ENCODE measurements around the gene TUBB4A. TPM values are rescaled to one million over a fixed set of nuclear protein-coding genes. Genes with fewer than 3 reads are reported as not detected.

TUBB4A gene
- total RNA-seq, 6 experiments from 2014 or later, result not detected

- no peak overlapping the region for H3K27ac Mint-ChIP-seq
- no peak for DNase-seq
- TF ChIP-seq, protein P1, sequence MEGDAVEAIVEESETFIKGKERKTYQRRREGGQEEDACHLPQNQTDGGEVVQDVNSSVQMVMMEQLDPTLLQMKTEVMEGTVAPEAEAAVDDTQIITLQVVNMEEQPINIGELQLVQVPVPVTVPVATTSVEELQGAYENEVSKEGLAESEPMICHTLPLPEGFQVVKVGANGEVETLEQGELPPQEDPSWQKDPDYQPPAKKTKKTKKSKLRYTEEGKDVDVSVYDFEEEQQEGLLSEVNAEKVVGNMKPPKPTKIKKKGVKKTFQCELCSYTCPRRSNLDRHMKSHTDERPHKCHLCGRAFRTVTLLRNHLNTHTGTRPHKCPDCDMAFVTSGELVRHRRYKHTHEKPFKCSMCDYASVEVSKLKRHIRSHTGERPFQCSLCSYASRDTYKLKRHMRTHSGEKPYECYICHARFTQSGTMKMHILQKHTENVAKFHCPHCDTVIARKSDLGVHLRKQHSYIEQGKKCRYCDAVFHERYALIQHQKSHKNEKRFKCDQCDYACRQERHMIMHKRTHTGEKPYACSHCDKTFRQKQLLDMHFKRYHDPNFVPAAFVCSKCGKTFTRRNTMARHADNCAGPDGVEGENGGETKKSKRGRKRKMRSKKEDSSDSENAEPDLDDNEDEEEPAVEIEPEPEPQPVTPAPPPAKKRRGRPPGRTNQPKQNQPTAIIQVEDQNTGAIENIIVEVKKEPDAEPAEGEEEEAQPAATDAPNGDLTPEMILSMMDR (IDR thresholded peaks at IDR 0.05), result no peak
- H3K27me3 Mint-ChIP-seq (ENCODE audit: insufficient read depth), result peaks cover 4% of the 10 kb centered on the region
- H3K4me1 Mint-ChIP-seq (ENCODE audit: low read depth), result no peaks in the 10 kb centered on the region
- peaks cover 5% of the 10 kb centered on the region; the same call in 1 of the 2 replicates for H3K9me3 Mint-ChIP-seq
- H3K4me3 Mint-ChIP-seq, result no peak overlapping the region
- peaks cover 20% of the 10 kb centered on the region for H3K36me3 Mint-ChIP-seq (ENCODE audit: low read depth)
Observed at GRCh38 chr19:6446452-6446851, 55.7 kb downstream of the TUBB4A start.

Other genes with a start within 250 kb of the TUBB4A start
- gene MLLT1, start 222.3 kb downstream of the TUBB4A start, total RNA-seq (2021; fragmentation: NEBNext Ultra II Directional; extraction: Animal tissue kit (Norgen Biotek cat#: 25700)), result 10 to 100 TPM; 54.6 to 69.4 (median 59.5) TPM
- gene ACER1, start 168.7 kb downstream of the TUBB4A start, total RNA-seq (2021; fragmentation: NEBNext Ultra II Directional; extraction: Animal tissue kit (Norgen Biotek cat#: 25700)), result not detected
- gene CLPP, start 140.8 kb downstream of the TUBB4A start, total RNA-seq (2021; fragmentation: NEBNext Ultra II Directional; extraction: Animal tissue kit (Norgen Biotek cat#: 25700)), result 100 to 1,000 TPM; 106 to 114 (median 107) TPM
- 10 to 100 TPM; 40.8 to 60.7 (median 47.9) TPM for gene ALKBH7, start 129.5 kb downstream of the TUBB4A start, total RNA-seq (2021; fragmentation: NEBNext Ultra II Directional; extraction: Animal tissue kit (Norgen Biotek cat#: 25700))
- gene PSPN, start 126.4 kb downstream of the TUBB4A start, total RNA-seq (2021; fragmentation: NEBNext Ultra II Directional; extraction: Animal tissue kit (Norgen Biotek cat#: 25700)), result 1 to 10 TPM; 1.1 to 2.0 (median 1.5) TPM
- gene GTF2F1, start 109.1 kb downstream of the TUBB4A start, total RNA-seq (2021; fragmentation: NEBNext Ultra II Directional; extraction: Animal tissue kit (Norgen Biotek cat#: 25700)), result 10 to 100 TPM; 70.4 to 75.1 (median 71.4) TPM
- 100 to 1,000 TPM; 259 to 312 (median 301) TPM for gene KHSRP, start 77.5 kb downstream of the TUBB4A start, total RNA-seq (2021; fragmentation: NEBNext Ultra II Directional; extraction: Animal tissue kit (Norgen Biotek cat#: 25700))
- not detected for gene SLC25A41, start 68.5 kb downstream of the TUBB4A start, total RNA-seq (2021; fragmentation: NEBNext Ultra II Directional; extraction: Animal tissue kit (Norgen Biotek cat#: 25700))
- gene SLC25A23, start 42.5 kb downstream of the TUBB4A start, total RNA-seq (2021; fragmentation: NEBNext Ultra II Directional; extraction: Animal tissue kit (Norgen Biotek cat#: 25700)), result 10 to 100 TPM; 15.4 to 25.3 (median 16.8) TPM
- not detected for gene CRB3, start 38.0 kb downstream of the TUBB4A start, total RNA-seq (2021; fragmentation: NEBNext Ultra II Directional; extraction: Animal tissue kit (Norgen Biotek cat#: 25700))
- not detected for gene DENND1C, start 20.5 kb downstream of the TUBB4A start, total RNA-seq (2021; fragmentation: NEBNext Ultra II Directional; extraction: Animal tissue kit (Norgen Biotek cat#: 25700))
- gene TNFSF9, start 28.7 kb upstream of the TUBB4A start, total RNA-seq (2021; fragmentation: NEBNext Ultra II Directional; extraction: Animal tissue kit (Norgen Biotek cat#: 25700)), result 1 to 10 TPM in 4 of 6 experiments, under 1 TPM in 2; 0.57 to 3.7 (median 3.2) TPM
- gene CD70, start 88.8 kb upstream of the TUBB4A start, total RNA-seq (2021; fragmentation: NEBNext Ultra II Directional; extraction: Animal tissue kit (Norgen Biotek cat#: 25700)), result not detected
- gene TNFSF14, start 167.9 kb upstream of the TUBB4A start, total RNA-seq (2021; fragmentation: NEBNext Ultra II Directional; extraction: Animal tissue kit (Norgen Biotek cat#: 25700)), result not detected
- 1 to 10 TPM in 4 of 6 experiments, under 1 TPM in 2; 0.82 to 1.5 (median 1.2) TPM for gene C3, start 218.3 kb upstream of the TUBB4A start, total RNA-seq (2021; fragmentation: NEBNext Ultra II Directional; extraction: Animal tissue kit (Norgen Biotek cat#: 25700))
- gene GPR108, start 235.3 kb upstream of the TUBB4A start, total RNA-seq (2021; fragmentation: NEBNext Ultra II Directional; extraction: Animal tissue kit (Norgen Biotek cat#: 25700)), result 10 to 100 TPM; 52.2 to 60.5 (median 56.4) TPM
- gene TRIP10, start 237.4 kb upstream of the TUBB4A start, total RNA-seq (2021; fragmentation: NEBNext Ultra II Directional; extraction: Animal tissue kit (Norgen Biotek cat#: 25700)), result 10 to 100 TPM; 46.1 to 53.3 (median 48.8) TPM